DMS 273 (cell line): ENCODE results near the gene BPHL.
A peak's percentile ranks its signal among the peaks of the same experiment; 100 is the strongest.
"Not testable (repeated sequence)": the region's sequence is repeated elsewhere in the genome, so short reads cannot be mapped to it uniquely, and the experiment has no call there.

Experiments used
- DNase-seq: peaks from one replicate; lab custom pipeline; 2025; ENCODE audit not compliant: unreplicated experiment; lab: John Stamatoyannopoulos, UW

The BPHL gene

DNA sequence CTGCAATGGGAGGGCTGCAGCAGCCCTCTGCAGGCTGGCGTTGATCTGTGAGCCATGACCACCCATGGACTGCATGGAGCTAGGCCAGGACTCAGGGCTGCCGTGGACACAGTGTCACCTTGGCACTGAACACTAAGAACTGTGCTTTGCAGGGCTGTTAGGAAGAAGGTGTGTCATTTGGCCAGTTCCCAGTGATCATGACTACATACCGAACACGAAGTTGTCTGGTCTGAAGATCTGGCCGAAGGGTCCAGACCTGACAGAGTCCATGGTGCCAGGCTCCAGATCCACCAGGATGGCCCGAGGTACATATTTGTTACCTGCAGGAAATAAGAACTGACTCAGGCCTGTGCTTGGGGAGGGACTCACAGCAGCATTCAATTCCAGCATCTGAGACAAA is 36.9 kb downstream of the BPHL start:
- not testable (repeated sequence) for DNase-seq

DNA sequence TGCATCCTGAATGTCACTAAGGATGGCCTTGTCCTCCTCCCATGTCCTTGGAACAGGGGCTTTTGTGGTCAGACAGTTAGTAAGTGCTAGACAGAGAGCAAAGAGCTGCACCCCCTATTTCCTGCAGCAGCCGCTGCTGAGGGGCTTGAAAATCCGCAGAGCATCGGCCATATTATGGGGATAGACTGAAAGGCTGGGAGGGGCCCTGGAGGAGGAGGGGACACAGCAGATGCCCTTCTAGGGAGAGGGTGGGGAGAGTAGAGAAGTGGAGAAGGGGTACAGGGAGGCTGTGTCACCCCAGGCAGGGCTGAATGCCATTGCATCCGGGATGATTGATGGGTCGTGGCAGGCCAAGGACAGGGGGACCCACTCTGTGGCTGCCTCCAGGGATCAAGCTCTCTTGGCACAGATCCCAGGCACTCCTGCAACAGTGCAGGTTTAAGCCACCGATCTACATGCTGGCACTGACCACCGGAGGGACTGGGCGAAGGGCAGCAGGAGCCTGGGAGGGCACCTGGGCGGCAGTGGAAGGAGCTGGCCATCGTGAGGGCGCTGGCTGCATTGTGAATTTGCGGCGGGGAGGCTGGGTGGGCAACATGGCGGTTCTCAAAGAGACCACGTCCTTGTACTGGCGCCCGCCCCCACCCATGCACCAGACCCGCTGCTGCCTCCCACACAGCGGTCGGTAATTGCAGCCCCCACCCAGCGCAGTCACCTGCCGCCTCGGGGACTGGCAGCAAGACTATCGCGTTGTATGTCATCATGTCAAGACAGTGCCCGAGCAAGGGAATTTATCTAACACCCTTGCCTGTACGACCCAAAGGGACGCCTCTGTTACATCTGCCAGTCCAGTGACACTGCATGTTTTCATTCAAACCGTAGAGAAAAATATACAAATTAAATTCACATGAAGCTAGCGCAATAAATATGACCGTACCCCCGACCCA is 37.9 kb downstream of the BPHL start:
- DNase-seq, result peak; percentile 55

DNA sequence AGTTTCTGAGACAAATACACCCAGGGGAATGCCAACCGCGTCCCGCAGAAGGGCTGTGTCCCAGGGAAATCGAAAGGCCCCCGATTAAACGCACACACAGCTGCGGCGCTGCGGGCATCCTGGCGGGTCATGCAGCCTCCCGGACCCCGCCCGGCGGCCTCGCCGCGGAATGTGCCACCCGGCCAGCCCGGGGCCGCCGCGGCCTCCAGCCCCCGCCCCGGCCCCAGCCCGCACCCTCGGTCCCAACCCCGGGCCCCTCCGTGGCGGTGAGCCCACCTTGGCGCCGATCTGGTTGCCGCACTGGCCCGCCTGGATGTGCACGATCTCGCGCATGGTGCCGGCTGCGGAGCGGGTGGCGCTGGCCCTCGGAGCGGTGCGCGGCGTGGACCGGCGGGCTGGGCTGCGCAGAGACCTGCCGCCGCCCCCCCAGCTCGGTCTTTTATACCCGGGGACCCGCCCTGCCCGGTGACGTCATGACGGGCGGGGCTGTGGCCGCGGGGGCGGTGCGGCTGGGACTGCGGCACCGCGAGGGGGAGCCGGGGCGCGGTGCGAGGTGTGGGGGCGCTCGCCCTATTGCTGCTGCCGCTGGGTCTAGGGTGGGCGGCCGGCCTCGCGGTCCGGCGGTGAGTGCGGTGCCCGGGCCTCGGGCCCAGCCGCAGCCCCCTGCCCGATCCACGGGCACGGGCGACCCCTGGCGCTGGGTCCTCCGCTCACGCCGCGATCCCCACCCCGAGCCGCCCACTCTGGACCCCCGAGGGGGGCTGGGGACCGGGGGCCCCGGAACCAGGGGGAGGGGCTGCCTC is 38.8 kb downstream of the BPHL start, which contains the start of gene TUBB2A:
Gene TUBB2A, minus strand, starts transcription at position 414 of the 803 bp plus-strand sequence. Its CDS starts 81 bp downstream, at position 333.
- peak; percentile 91 for DNase-seq

DNA sequence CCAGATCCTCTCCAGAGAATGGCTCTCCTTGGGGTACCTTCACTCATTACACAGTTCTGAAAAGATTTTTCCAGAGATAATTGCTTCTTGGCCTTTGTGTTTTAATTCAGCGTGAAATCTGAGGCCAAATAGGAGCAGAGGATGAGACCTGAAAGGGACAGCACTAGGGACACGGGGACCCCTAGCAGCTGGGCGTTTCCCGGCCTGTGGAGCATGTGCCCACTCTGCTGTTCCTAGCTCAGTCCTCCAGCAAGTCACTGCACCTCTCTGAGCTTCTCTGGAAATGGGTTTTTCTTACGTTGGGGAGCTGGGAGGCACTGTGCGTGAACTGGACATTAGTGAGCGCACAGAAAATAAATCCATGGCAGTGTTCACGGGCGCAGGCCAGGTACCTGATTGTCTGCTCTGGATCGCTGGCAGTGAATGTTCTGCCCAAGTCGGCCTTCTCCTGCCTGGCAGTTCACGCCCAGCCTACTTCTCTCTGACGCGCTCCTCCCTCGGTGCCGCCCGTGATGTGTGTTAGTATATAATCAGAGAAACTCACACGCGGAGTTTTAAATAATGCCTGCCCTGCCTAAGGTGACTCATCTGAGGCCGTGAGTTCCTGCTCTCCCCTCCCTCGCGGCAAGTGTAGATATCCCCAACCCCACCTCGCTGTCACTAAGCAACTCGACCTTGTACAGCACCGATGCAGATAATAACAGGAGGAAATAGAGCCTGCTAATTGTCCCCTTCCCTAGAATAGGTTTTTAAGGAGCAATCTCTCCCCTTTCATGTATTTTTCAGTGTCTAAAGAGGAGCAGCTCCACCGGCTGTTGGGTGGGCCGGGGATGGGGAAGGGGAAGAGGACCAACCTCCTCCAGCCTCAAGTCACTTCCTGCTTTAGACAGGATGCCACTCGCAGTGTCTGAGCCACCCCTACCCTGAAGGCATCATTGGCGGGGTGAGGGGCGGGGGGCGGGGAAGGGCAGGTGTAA is 41.6 kb downstream of the BPHL start:
- no peak for DNase-seq

DNA sequence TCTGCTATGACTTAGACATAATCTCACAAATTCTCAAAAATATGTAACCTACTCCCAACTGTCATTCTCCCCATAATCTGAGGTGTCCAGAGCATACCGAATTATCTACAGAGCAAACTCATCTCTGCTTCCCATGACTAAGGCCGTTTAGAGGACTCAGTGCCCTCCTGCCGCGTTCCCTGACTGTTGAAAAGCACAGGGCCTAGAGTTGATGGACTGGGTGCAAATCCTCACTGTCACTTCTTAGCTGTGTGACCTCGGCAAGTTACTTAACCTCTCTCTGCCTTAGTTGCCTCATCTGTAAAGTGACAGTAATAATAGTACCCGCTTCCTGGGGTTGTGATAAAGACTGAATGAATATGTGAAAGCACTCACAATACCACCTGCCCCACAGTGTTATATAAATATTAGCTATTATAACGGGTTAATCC is 43.6 kb downstream of the BPHL start:
- DNase-seq, result no peak

DNA sequence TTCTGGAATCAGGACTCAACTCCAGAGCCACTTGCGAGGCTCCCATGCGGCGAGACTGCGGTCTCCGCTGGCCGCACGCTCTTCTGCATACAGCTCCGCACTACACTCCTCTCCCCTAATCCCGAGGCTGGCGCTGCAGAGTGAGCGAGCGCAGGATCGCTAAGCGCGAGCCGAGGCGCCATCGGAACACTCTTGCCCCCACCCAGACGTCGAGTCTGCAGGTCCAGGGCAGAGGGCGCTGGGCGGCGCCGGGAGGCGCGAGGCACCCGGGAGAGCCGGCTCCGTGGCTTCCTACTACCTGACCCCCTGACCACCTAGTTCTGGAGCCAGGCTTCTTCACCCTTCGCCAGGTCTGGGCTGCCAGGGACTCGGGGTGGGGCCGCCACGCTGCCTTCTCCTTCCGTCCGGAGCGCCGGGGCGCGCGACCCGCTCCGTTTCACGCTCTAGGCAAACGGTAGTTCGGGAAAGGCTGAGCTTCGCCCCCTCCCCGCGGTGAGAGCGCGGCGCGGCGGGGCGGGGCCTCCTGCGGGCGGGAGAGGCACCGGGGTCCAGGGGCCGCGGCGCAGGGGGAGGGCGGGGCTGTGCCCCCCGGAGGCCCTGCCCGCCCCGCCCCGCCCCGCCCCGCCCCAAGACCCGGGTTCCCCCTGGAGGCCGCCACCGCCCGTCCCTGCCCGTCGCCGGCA is 44.2 kb downstream of the BPHL start:
- DNase-seq, result peak; percentile 91

DNA sequence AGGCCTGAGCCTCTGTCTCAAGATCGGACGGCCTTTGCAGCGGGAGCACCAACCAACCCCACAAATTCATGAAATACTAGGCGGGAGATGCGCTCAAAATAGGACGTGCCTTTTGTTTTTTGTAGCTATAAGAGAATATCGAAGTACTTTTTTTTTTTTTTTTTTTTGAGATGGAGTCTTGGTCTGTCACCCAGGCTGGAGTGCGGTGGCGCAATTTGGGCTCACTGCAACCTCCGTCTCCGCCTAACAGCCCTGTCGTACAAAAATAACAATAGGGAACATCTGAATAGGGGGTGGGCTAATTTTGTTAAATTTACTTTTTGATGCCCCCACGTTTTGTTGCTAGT is 44.7 kb downstream of the BPHL start:
- no peak for DNase-seq

DNA sequence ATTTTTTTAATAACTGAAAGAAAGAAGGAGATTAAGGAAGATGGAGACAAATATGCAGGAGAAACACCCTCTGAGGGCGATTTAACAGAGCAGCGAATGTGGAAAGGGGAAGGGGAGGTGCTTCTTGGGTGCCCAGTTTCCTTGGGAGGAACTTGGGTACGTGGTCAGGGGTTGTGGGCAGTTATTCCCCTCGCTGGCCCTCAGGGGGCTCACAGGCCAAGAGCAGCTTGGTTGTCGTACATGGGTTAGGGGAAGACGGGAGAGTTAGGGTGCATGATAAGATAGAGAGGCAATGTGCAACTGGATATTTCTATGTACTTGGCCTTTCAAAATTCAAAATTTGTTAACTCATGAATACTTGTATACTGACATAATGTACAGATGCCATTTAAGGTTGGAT is 45.9 kb downstream of the BPHL start:
- no peak for DNase-seq

DNA sequence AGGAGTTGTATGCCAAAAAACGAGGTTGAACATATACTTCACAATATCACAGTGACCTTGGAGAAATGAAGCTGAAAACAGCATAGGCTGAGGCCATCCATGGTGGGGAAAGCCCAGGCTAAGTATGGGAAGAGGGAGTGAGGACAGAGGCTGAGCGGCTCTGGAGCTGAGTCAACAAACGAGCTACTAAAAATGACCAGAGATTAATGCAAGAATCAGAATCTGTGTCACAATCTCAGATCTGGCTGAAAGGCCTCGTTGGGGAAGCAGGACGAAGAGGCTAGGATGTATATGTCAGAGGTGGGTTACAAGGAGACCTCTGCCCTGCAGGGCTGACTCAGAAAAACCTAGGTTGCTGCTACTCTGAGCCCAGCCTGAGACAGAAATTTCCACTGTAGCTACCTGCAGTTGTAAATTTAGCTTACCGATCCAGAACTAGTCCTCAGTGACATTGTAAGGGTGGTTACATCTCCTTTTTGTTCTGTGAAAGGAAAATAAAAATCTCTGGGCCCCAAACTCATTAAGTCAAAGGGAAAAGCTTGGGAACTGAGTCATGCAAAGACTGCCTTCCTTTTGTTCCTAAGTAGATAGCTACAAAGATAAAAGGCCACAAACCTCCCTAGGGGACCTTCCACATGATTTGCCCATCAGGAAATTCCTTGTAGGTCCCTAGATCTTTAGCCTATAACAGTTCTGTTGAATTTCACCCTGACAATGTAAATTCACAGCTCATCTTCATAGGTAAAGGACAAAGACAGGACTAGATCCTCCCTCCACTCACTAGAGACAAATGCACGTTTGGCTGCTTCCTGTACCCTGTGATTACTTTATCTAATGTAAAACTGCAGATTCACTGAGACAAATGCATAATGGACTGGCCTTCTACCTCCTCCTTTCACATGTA is 47.4 kb downstream of the BPHL start:
- no peak for DNase-seq

DNA sequence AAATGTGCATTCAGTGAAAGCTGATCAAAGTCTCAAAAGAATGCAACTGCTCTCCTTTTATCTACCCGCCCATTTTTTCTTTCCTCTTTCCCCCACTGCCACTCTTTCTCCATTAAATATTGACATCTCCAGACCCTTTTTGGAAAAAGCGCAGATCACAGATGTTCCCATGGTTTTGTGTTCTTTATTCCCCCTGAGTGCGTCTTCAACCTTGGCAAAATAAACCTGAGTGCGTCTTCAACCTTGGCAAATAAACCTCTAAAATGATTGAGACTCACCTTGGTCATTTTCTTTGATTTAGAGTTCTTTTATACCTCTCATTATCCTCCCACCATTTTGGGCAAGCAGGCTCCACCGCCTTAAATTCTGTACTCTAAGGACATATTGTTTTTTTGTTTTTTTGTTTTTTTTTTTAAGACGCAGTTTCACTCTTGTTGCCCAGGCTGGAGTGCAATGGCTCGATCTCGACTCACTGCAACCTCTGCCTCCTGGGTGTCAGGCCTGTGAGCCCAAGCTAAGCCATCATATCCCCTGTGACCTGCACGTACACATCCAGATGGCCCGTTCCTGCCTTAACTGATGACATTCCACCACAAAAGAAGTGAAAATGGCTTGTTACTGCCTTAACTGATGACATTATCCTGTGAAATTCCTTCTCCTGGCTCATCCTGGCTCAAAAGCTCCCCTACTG is 48.2 kb downstream of the BPHL start:
- not testable (repeated sequence) for DNase-seq

DNA sequence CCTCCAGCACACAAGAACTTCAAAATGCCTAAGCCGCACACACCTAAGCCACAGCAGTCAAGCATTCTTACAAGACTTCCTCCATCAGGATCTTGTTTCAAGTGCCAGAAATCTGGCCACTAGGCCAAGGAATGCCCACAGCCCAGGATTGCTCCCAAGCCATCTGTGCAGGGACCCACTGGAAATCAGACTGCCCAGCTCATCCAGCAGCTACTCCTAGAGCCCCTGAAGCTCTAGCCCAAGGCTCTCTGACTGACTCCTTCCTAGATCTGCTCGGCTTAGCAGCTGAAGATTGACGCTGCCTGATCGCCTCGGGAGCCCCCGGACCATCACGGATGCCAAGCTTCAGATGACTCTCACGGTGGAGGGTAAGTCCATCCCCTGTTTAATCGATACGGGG is 49.5 kb downstream of the BPHL start:
- not testable (repeated sequence) for DNase-seq

DNA sequence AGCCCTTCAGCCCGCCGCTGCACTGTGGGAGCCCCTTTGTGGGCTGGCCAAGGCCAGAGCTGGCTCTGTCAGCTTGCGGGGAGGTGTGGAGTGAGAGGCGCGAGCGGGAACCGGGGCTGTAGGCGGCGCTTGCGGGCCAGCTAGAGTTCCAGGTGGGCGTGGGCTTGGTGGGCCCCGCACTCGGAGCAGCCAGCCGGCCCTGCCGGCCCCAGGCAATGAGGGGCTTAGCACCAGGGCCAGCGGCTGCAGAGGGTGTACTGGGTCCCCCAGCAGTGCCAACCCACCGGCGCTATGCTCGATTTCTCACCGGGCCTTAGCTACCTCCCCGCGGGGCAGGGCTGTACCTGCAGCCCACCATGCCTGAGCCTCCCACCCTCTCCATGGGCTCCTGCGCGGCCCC is 52.2 kb downstream of the BPHL start:
- DNase-seq, result not testable (repeated sequence)

DNA sequence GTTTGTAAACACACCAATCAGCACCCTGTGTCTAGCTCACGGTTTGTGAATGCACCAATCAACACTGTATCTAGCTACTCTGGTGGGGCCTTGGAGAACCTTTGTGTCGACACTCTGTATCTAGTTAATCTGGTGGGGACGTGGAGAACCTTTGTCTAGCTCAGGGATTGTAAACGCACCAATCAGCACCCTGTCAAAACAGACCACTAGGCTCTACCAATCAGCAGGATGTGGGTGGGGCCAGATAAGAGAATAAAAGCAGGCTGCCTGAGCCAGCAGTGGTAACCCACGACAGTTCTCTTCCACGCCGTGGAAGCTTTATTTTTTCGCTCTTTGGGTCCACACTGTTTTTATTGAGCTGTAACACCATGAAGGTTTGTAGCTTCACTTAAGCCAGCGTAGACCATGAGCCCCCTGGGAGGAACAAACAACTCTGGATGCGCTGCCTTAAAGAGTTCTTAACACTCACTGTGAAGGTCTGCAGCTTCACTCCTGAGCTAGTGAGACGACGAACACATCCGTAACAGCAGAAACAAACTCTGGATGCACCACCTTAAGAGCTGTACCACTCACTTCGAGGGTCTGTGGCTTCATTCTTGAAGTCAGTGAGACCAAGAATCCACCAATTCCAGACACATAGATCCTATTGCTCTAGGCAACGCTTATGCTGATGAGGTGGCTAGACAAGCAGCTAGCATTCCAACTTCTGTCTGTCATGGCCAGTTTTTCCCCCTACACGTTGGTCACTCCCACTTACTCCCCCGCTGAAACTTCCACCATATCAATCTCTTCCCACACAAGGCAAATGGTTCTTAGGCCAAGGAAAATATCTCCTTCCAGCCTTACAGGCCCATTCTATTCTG is 53.0 kb downstream of the BPHL start:
- not testable (repeated sequence) for DNase-seq

DNA sequence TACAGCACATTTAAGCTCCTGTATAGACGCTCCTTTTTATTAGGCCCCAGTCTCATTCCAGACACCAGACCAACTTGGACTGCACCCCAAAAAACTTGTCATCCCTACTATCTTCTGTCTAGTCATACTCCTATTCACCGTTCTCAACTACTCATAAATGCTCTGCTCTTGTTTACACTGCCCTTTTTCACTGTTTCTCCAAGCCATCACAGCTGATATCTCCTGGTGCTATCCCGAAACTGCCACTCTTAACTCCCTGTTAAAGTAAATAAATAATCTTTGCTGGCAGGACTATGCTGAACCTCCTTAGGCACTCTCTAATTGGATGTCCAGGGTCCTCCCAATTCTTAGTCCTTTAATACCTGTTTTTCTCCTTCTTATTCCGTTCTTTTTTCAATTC is 54.3 kb downstream of the BPHL start:
- DNase-seq, result not testable (repeated sequence)

DNA sequence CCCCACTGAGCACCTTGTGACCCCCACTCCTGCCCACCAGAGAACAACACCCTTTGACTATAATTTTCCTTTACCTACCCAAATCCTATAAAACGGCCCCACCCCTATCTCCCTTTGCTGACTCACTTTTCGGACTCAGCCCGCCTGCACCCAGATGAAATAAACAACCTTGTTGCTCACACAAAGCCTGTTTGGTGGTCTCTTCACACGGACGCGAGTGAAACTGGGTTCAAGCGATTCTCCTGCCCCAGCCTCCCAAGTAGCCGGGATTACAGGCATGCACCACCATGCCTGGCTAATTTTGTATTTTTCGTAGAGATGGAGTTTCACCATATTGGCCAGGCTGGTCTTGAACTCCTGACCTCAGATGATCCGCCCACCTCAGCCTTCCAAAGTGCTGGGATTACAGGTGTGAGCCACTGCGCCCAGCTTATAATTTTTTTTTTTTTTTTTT is 55.2 kb downstream of the BPHL start:
- not testable (repeated sequence) for DNase-seq

DNA sequence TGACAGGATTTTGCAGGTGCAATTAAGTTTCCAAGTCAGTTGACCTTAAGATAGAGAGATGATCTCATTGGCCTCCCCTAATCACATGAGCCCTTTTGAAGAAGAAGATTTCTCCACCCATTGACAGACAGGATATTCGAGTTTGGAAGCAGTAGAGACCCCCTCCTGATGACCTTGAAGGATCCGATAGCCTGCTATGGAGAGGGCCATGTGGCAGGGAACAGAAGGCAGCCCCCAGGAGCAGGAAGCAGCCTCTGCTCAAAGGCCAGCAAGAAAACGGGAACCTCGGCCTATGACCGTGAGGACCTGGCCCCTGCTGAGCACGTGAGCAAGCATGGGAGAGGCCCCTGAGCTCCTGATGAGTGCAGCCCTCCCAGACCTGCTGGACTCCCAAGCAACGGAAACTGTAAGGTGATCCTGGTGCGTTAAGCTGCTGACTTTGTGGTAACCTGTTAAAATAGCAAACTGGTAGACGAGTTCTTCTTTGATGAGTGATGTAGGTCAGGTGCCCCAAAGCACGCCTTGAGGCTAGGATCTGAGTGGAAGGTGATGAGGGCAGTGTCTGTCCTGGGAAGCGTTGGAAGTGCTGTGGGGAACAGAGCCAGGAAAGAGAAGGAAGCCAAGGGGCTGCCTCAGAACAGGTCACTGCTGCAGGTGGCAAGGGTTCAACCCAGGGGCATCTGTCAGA is 57.3 kb downstream of the BPHL start:
- no peak for DNase-seq
